Stomach (tissue), 9 donors: Measurements from ENCODE around the gene RPTOR. TPM values are rescaled to one million over a fixed set of nuclear protein-coding genes. Genes with fewer than 3 reads are reported as not detected.
"Not testable (repeated sequence)": the region's sequence is repeated elsewhere in the genome, so short reads cannot be mapped to it uniquely, and the experiment has no call there.

Experiments used
- DNase-seq, 2 donors: peaks; one replicate each; pipeline versions ENCODE4 v3.0.0 to v3.0.0-alpha.2; 2013 to 2019
- H3K27ac ChIP-seq, 5 donors: fragments of 200-600 bp in 4 of 5; sonication (generic) in 4 of 5; one replicate each; pipeline ENCODE4 v1.5.1; 2013 to 2019; ENCODE audit warnings: mild to moderate bottlenecking in 1 of 5, moderate library complexity in 1 of 5
- H3K27me3 ChIP-seq, 3 donors: fragments of 200-600 bp; sonication (generic); one replicate each; pipeline ENCODE4 v1.5.1; 2017 to 2019; ENCODE audit warnings: mixed run types in 1 of 3
- H3K36me3 ChIP-seq, 4 donors: fragments of 200-600 bp; sonication (generic); 1 replicate in 3 of 4; 2 replicates in 1 of 4; pipeline ENCODE4 v1.5.1; 2016 to 2019
- H3K4me1 ChIP-seq, 4 donors: fragments of 200-600 bp; sonication (generic); one replicate each; pipeline ENCODE4 v1.5.1; 2016 to 2019
- H3K4me3 ChIP-seq, 4 donors: fragments of 200-600 bp; sonication (generic) in 3 of 4; one replicate each; pipeline ENCODE4 v1.5.1; 2016 to 2019; ENCODE audit warnings: mild to moderate bottlenecking in 1 of 4
- H3K9me3 ChIP-seq, 4 donors: fragments of 200-600 bp; sonication (generic); one replicate each; pipeline ENCODE4 v1.5.1; 2016 to 2019
- EP300 ChIP-seq: sonication (generic); formaldehyde crosslinking; IDR thresholded peaks from one replicate; pipeline ENCODE4 v1.6.1; 2017; ENCODE audit warnings: antibody characterized with exemption
- POLR2A ChIP-seq, 4 donors: fragments of 450-650 bp; IDR thresholded peaks; one replicate each; pipeline ENCODE4 v1.6.1; 2016; ENCODE audit warnings: antibody characterized with exemption in 4 of 4, control low read depth in 2 of 4, mild to moderate bottlenecking in 1 of 4, moderate library complexity in 1 of 4
- POLR2AphosphoS5 ChIP-seq, 3 donors: sonication (generic); formaldehyde crosslinking; IDR thresholded peaks; one replicate each; pipeline ENCODE4 v1.6.1; 2016; ENCODE audit warnings: antibody characterized with exemption in 3 of 3
- WGBS, 5 donors: extraction: QIAGEN DNeasy Blood & Tissue Kit in 3 of 5; methylation state at CpG; one replicate each; pipeline versions ENCODE4 v1.1.5 to v1.1.7; 2013 to 2018; 5-methylcytosine and 5-hydroxymethylcytosine counted together
- intact Hi-C: fragments of 100-400 bp; cut with DNase I; formaldehyde crosslinking; loops from one replicate; pipeline ENCODE4 v1.15.1; 2023; ENCODE audit warnings: low total_unique reads
- polyA plus RNA-seq, 3 donors: library from polyadenylated mRNA; stranded (reverse); fragments of 200-250 nt; gene quantifications; one replicate each; pipeline ENCODE4 v1.2.3, GENCODE V29; 2013
- total RNA-seq, 5 donors: library from RNA; depleted of rRNA; stranded (reverse); fragments of >200 nt; gene quantifications; one replicate each; pipeline versions ENCODE4 v1.1.0 to v1.2.3, GENCODE V29; 2014 to 2016
- TF ChIP-seq, protein P1 (sequence below), 7 experiments: fragments of 450-650 bp in 4 of 7; fragments of 200-600 bp in 3 of 7; sonication (generic) in 3 of 7; IDR thresholded peaks; one replicate each; pipeline ENCODE4 v1.5.1; 2016 to 2019; ENCODE audit warnings: antibody characterized with exemption in 7 of 7, control low read depth in 2 of 7, mild to moderate bottlenecking in 1 of 7
- donor health status: healthy with polysubstance abuse.
- donor health status: Bipolar disorder and iron deficiency.
- donor health status: healthy.

RPTOR gene
- total and polyA plus RNA-seq, 8 donors = 3.8 to 103 (median 19.3) TPM

DNA sequence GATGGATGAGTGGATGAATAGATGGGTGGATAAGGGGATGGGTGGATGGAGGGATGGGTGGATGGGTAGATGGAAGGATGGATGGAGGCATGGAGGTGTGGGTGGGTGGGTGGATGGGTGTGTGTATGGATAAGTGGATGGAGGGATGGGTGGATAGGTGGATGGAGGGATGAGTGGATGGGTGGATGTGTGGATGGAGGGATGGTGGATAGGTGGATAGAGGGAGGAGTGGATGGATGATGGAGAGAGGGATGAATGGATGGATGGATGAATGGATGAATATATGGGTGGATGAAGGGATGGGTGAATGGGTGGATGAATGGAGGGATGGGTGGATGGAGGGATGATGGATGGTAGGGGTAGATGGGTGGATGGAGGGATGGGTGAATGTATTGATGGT lies 40.7 kb upstream of the RPTOR start:
- H3K4me1 ChIP-seq = no peaks in the 10 kb centered on the region
- intact Hi-C loops = no loop called here
- TF ChIP-seq POLR2AphosphoS5 (IDR thresholded peaks at IDR 0.05) (no peak), POLR2A (IDR thresholded peaks at IDR 0.05) (no peak), EP300 (no peak)
- TF ChIP-seq, protein P1, sequence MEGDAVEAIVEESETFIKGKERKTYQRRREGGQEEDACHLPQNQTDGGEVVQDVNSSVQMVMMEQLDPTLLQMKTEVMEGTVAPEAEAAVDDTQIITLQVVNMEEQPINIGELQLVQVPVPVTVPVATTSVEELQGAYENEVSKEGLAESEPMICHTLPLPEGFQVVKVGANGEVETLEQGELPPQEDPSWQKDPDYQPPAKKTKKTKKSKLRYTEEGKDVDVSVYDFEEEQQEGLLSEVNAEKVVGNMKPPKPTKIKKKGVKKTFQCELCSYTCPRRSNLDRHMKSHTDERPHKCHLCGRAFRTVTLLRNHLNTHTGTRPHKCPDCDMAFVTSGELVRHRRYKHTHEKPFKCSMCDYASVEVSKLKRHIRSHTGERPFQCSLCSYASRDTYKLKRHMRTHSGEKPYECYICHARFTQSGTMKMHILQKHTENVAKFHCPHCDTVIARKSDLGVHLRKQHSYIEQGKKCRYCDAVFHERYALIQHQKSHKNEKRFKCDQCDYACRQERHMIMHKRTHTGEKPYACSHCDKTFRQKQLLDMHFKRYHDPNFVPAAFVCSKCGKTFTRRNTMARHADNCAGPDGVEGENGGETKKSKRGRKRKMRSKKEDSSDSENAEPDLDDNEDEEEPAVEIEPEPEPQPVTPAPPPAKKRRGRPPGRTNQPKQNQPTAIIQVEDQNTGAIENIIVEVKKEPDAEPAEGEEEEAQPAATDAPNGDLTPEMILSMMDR (IDR thresholded peaks at IDR 0.05) = no peak
- H3K9me3 ChIP-seq = no peaks in the 10 kb centered on the region
- H3K27me3 ChIP-seq = peaks cover 0 to 88% (median 4%) of the 10 kb centered on the region in 3 donors
- H3K27ac ChIP-seq = no peak overlapping the region
- H3K4me3 ChIP-seq = no peak overlapping the region
- no peaks in the 10 kb centered on the region for H3K36me3 ChIP-seq
- no peak for DNase-seq

DNA sequence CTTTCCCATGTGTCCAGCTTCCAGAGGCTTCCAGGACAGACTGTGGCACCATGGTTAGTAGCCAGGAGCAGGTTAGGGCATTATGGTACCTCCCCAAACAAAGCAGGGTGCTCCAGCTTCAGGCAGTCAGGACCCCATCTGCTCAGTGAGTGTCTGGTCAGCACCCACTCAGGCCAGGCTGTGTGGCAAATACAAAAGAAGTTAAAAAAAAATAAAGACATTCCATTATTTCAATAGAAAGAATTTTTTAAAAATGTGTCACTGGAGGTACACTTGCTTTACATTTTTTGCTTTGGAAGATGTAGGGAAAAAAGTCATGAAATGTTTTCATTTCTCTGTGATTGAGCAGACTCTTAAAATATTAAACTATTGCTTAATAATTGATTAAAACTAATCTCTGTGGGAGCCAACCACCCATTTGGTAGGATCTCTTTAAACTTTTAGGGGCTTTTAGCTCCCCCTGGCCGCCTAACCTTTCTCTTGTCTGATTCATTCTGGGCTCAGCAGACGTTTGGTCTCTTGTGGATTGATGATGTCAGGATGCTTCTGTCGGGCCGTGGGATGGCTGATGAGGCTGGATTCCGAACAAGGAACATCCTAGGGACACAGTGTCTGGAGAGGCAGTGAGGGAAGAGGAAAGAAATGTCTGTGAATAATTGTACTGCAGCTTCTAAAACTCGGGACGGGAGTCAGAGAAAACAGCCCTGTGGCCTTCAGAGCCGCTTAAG lies 39.8 kb upstream of the RPTOR start:
- Histone ChIP-seq H3K4me3 (no peak overlapping the region), H3K4me1 (no peaks in the 10 kb centered on the region), H3K36me3 (no peaks in the 10 kb centered on the region), H3K27me3 (peaks cover 0 to 82% (median 4%) of the 10 kb centered on the region in 3 donors), H3K9me3 (no peaks in the 10 kb centered on the region), H3K27ac (no peak overlapping the region)
- DNase-seq = peak in 1 of 2 donors; percentile 42
- 22 to 38% (median 32%) methylated on average over 8 of the region's 8 CpGs for WGBS, 5 donors
- no peak for TF ChIP-seq EP300
- no peak for TF ChIP-seq POLR2AphosphoS5 (IDR thresholded peaks at IDR 0.05)
- TF ChIP-seq POLR2A (IDR thresholded peaks at IDR 0.05) = no peak
- TF ChIP-seq, protein P1 (IDR thresholded peaks at IDR 0.05) = no peak
- intact Hi-C loops = no loop called here

DNA sequence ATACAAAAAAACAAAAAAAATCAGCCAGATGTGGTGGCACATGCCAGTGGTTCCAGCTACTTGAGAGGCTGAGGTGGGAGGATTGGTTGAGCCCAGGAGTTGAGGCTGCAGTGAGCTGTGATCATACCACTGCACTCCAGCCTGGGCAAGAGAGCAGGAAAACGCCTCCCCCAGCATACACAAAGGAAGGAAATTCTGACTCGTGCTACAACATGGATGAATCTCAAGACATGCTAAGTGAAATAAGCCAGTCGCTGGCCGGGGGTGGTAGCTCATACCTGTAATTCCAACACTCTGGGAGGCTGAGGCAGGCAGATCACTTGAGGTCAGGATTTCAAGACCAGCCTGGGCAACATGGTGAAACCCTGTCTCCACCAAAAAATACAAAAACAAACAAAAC lies 37.5 kb upstream of the RPTOR start:
- WGBS, 5 donors = 59 to 70% (median 65%) methylated on average over 4 of the region's 4 CpGs
- intact Hi-C loops, H3K27ac ChIP-seq, H3K9me3 ChIP-seq, H3K4me1 ChIP-seq, H3K36me3 ChIP-seq, H3K4me3 ChIP-seq, DNase-seq: not testable (repeated sequence)
- peaks cover 0 to 84% (median 11%) of the 10 kb centered on the region in 3 donors for H3K27me3 ChIP-seq

DNA sequence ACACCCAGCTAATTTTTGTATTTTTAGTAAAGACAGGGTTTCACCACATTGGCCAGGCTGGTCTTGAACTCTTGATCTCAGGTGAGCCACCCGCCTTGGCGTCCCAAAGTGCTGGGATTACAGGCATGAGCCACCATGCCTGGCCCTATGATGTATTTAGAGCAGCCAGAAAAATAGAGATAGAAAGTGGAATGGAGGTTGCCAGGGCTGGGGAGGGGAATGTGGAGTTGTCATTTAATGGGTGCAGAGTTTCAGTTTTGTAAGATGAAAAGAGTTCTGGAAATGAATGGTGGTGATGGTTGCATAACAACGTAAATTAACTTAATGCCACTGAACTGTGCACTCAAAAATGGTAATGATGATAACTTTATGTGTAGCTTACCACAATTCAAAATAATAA lies 36.7 kb upstream of the RPTOR start:
- peaks cover 0 to 84% (median 19%) of the 10 kb centered on the region in 3 donors for H3K27me3 ChIP-seq
- H3K4me3 ChIP-seq = no peak overlapping the region
- no peak overlapping the region for H3K27ac ChIP-seq
- no peak for DNase-seq
- WGBS, 5 donors = 80 to 91% (median 84%) methylated on average over 3 of the region's 3 CpGs
- no peak for TF ChIP-seq EP300
- no peak for TF ChIP-seq POLR2A (IDR thresholded peaks at IDR 0.05)
- TF ChIP-seq POLR2AphosphoS5 (IDR thresholded peaks at IDR 0.05) = no peak
- TF ChIP-seq, protein P1 (IDR thresholded peaks at IDR 0.05) = no peak
- H3K4me1 ChIP-seq = no peaks in the 10 kb centered on the region
- no peaks in the 10 kb centered on the region for H3K36me3 ChIP-seq
- H3K9me3 ChIP-seq = no peaks in the 10 kb centered on the region
- intact Hi-C loops = no loop called here

DNA sequence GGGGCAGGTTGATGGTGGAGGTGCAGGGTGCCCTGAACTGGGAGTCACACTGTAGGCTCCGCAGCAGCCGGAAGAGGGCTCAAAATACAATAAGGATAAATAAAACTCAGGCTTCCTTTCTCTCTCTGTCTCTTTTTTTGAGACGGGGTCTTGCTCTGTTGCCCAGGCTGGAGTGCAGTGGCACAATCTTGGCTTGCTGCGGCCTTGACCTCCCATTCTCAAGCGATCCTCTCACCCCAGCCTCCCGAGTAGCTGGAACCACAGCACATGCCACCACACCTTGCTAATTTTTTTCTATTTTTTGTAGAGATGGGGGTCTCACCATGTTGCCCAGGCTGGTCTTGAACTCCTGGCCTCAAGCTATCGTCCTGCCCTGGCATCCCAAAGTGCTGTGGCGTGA lies 35.3 kb upstream of the RPTOR start:
- no peaks in the 10 kb centered on the region for H3K4me1 ChIP-seq
- no peak for DNase-seq
- intact Hi-C loops = no loop called here
- 71 to 85% (median 76%) methylated on average over 8 of the region's 8 CpGs for WGBS, 5 donors
- H3K27ac ChIP-seq = no peak overlapping the region
- no peak overlapping the region for H3K4me3 ChIP-seq
- no peak for TF ChIP-seq POLR2A (IDR thresholded peaks at IDR 0.05)
- TF ChIP-seq EP300 = no peak
- TF ChIP-seq, protein P1 (IDR thresholded peaks at IDR 0.05) = no peak
- no peak for TF ChIP-seq POLR2AphosphoS5 (IDR thresholded peaks at IDR 0.05)
- peaks cover 0 to 83% (median 20%) of the 10 kb centered on the region in 3 donors for H3K27me3 ChIP-seq
- no peaks in the 10 kb centered on the region for H3K9me3 ChIP-seq
- no peaks in the 10 kb centered on the region for H3K36me3 ChIP-seq
